Effector memory CD8-positive, alpha-beta T cell (primary cell): Measurements from ENCODE around the gene LRRK1.
A peak's percentile ranks its signal among the peaks of the same experiment; 100 is the strongest.
"Not testable (repeated sequence)": the region's sequence is repeated elsewhere in the genome, so short reads cannot be mapped to it uniquely, and the experiment has no call there.

Experiments used
- ATAC-seq: fragments of 150-1000 bp; cut with Tn5 transposase; replicated peaks from 2 replicates; pipeline ENCODE4 v1.10.0; 2021; ENCODE audit warnings: mild to moderate bottlenecking, moderate library complexity
- DNase-seq, 3 experiments: peaks; one replicate each; pipeline ENCODE4 v3.0.0; 2021
- H3K27ac Mint-ChIP-seq, 2 donors: one replicate each; pipeline ENCODE4 v1.8.0; 2022; ENCODE audit warnings: mild to moderate bottlenecking in 2 of 2, mixed read lengths in 2 of 2, moderate library complexity in 2 of 2
- H3K27me3 Mint-ChIP-seq, 2 donors: one replicate each; pipeline ENCODE4 v1.8.0; 2022; ENCODE audit warnings: mixed read lengths in 2 of 2
- H3K36me3 Mint-ChIP-seq: one replicate; pipeline ENCODE4 v1.8.0; 2022; ENCODE audit warnings: mild to moderate bottlenecking, moderate library complexity, mixed read lengths; ENCODE audit not compliant: insufficient read depth
- H3K4me1 Mint-ChIP-seq, 2 donors: one replicate each; pipeline ENCODE4 v1.8.0; 2022; ENCODE audit warnings: low read depth in 2 of 2, mixed read lengths in 2 of 2
- H3K4me3 Mint-ChIP-seq, 2 donors: one replicate each; pipeline ENCODE4 v1.8.0; 2022; ENCODE audit warnings: mild to moderate bottlenecking in 2 of 2, mixed read lengths in 2 of 2, moderate library complexity in 2 of 2
- H3K9me3 Mint-ChIP-seq, 2 donors: one replicate each; pipeline ENCODE4 v1.8.0; 2022; ENCODE audit warnings: mixed read lengths in 2 of 2

LRRK1 gene

DNA sequence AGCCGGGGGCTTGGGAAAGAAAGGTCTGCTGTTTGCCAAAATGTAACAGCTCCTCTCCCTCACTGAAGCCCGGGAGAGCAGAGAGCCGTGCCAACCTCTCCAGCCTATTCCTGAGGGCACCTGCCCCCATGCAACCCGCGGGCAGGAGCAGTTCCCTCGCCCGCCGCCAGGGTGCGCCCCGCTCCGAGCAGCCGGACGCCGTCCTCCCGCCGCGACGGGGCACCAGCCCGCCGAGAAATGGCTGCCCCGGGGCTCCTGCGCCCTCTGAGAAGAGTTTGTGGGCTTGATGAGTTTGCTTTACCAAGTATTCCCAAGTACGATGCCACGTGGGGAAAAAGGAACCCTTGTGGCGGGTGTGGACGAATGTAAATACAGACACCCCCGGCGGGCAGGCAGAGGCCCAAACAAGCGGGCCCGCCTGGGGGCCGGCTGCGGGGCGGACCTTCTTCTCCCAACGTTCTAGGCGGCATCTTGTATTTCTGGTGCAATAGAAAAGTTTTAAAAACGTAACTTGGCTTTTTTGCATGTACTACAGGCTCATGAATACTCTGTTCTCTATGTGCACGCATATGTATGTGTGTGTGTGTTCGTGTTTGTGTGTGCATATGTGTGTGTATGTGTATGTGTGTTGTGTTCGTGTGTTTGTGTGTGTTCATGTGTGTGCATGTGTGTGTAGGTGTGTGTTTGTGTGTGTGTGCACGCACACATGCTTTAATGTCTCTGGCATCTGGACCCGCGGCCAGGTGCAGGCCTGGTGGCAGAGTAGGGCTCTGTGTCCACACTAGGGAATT is 169.8 kb downstream of the LRRK1 start:
- Mint-ChIP-seq H3K4me3 (no peak overlapping the region), H3K27me3 (peaks cover 0 to 36% of the 10 kb centered on the region in 2 donors), H3K9me3 (no peaks in the 10 kb centered on the region), H3K4me1 (no peaks in the 10 kb centered on the region), H3K36me3 (no peaks in the 10 kb centered on the region), H3K27ac (no peak overlapping the region)
- DNase-seq (peak; percentile 77 to 84 (median 84)), ATAC-seq (peak; percentile 95)

DNA sequence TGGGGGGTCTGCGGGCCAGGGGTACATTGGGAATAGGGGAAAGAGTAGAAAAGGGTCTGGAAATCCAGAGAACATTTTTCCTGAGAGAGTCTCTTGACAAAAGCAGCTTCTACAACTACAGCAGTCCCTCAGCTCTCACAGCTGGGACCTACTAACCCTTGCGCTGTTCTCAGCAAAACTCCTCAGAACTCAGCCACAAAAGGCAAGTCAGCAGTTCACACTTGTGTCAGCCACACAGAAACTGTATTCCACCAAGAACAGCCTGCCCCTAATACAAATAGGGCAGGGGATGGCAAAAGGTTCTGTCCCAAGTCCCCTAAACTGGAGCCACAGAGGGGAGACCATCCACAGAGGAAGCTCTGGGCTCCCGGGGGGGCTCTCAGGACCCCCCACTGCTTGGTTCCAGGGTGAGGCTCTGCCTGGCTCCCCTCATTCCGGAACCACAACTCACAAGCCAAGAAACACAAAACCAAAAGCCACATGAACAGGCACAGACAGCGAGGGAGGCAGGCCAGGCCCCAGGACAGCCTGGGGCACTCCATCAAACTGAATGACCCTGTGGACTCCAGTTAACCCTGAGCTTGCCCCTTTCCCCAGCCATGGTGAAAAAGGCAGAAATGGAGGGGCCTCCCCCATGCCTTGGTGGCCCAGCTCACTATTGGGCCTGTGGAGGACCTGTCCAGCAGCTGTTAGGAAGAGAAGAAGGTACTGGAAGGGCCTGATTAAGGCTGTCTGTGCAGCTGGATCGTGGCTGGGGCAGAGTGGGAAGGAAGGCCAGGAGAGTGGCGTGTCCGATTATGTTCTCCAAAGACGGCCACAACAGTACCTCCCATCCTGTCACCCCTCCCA is 170.6 kb downstream of the LRRK1 start:
- no peaks in the 10 kb centered on the region for H3K9me3 Mint-ChIP-seq
- H3K4me1 Mint-ChIP-seq: no peaks in the 10 kb centered on the region
- ATAC-seq (no peak), DNase-seq (no peak)
- H3K27me3 Mint-ChIP-seq: peaks cover 0 to 44% of the 10 kb centered on the region in 2 donors
- no peaks in the 10 kb centered on the region for H3K36me3 Mint-ChIP-seq
- no peak overlapping the region for H3K27ac Mint-ChIP-seq
- H3K4me3 Mint-ChIP-seq: no peak overlapping the region

DNA sequence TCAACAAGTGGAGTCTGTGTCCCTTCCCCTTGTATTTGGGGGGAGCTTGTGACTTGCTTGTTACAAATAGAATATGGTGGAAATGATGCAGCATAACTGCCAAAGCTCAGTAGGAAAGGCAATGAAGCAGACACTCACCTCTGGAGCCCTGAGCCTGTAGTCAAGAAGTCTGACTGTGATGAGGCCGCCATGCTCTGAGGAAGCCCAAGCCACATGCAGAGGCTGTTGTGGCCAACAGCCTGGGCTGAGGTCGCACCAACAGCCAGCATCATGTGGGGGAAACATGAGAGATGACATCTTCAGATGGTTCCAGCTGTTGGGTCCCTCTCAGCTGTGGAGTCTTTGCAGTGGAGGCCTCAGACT is 171.3 kb downstream of the LRRK1 start:
- no peak for DNase-seq
- H3K9me3 Mint-ChIP-seq: no peaks in the 10 kb centered on the region
- H3K27me3 Mint-ChIP-seq: peaks cover 0 to 40% of the 10 kb centered on the region in 2 donors
- H3K4me3 Mint-ChIP-seq: no peak overlapping the region
- no peaks in the 10 kb centered on the region for H3K4me1 Mint-ChIP-seq
- no peaks in the 10 kb centered on the region for H3K36me3 Mint-ChIP-seq
- no peak overlapping the region for H3K27ac Mint-ChIP-seq
- ATAC-seq: no peak

DNA sequence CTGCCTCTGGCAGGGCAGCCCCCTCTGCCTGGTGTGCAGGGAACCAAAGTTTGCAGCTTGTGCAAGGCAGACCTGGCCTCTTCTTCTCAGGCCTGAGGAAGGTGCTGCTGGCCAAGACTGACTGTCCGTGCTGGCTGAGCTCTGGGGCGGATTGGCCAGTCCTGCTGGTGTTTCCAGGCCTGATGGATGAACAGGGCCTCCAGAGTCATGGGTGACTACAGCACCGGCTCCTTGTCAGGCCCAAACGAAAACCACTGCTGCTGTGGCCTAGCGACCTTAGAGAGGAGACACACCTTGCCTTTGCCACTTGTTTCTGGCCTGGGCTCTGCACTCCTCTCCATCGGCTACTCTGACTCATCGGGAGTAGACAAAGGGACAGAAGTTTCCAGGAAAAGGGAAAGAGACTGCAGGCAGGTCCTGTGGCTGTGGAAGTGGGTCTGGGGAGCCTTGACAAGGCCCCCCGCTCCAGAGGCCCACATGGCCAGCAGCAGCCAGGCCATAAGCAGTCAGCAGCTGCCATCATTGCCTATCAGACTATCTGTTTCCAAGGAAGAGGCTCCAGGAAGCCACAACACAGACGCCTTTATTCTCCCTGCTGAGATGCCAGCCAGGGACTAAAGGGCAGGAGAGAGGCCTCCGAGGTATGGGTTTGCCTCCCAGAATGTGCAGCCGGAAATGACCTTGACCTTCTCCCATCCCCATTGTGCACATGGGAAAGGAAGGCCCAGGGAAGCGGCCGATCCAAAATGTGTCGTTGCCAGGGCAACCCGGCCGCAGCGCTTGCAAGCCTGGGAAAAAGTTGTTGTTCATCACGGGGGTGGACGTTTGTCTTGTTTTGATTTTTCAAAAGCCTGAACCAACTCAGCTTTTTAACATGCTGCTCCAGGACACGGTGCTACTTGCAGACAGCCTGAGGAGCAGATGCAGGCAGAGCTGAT is 172.2 kb downstream of the LRRK1 start:
- Mint-ChIP-seq H3K27me3 (peaks cover 0 to 47% of the 10 kb centered on the region in 2 donors), H3K27ac (no peak overlapping the region), H3K4me3 (no peak overlapping the region), H3K9me3 (no peaks in the 10 kb centered on the region), H3K36me3 (no peaks in the 10 kb centered on the region), H3K4me1 (no peaks in the 10 kb centered on the region)
- DNase-seq: no peak
- no peak for ATAC-seq

DNA sequence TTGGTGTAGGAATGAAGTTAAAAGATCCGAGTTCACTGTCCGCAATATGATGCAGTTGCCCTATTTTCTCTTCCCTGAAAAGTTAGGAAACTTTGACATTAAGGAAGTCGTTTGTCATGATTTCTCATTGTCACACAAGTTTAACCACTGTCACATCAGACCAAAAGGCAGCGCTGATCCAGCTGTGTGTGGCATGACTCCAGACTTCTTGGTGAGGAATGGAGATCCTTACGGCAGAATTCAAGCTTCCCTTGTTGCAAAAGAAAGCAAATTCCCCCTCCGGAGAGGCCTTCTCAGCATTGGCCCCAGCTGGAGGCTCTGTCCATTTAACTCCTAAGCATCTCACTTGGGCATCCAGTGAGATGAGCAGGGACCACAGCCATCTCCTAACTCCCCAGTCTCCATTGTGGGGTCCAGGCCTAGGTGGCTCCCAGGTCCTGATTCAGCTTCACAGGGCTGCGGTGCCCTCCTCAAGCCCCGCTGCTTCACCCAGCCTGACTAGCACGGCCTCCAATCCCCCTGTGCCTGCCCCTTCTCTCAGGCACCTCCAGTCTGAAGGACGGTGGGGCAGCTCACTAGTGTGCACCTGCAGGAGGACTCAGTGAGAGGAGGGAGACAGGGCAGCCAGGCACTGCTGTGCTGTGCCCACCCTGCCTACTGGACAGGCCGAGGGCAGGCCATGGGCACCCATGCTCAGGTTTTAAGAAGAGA is 173.2 kb downstream of the LRRK1 start:
- Mint-ChIP-seq H3K27me3 (peaks cover 0 to 46% of the 10 kb centered on the region in 2 donors), H3K36me3 (no peaks in the 10 kb centered on the region), H3K4me1 (no peaks in the 10 kb centered on the region), H3K9me3 (no peaks in the 10 kb centered on the region), H3K27ac (no peak overlapping the region), H3K4me3 (no peak overlapping the region)
- DNase-seq (no peak), ATAC-seq (no peak)

DNA sequence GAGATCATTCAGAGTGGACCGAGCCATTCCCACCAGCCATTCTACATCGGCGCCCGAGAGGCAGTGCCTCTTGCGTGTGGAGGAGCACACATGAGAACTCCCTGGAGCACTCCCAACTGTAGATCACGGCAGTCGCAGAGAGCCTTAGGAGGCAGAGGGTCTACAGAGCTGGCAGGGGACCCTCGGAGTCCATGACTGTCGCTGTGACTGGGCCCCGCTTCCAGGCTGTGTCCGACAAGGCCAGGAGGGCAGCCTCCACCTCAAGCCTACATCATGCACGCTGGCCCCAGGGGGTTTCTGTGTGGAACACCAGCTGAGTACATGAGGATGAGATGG is 173.7 kb downstream of the LRRK1 start:
- H3K9me3 Mint-ChIP-seq: no peaks in the 10 kb centered on the region
- ATAC-seq (no peak), DNase-seq (no peak)
- H3K36me3 Mint-ChIP-seq: no peaks in the 10 kb centered on the region
- H3K27me3 Mint-ChIP-seq: peaks cover 0 to 46% of the 10 kb centered on the region in 2 donors
- no peak overlapping the region for H3K4me3 Mint-ChIP-seq
- H3K27ac Mint-ChIP-seq: no peak overlapping the region
- no peaks in the 10 kb centered on the region for H3K4me1 Mint-ChIP-seq

DNA sequence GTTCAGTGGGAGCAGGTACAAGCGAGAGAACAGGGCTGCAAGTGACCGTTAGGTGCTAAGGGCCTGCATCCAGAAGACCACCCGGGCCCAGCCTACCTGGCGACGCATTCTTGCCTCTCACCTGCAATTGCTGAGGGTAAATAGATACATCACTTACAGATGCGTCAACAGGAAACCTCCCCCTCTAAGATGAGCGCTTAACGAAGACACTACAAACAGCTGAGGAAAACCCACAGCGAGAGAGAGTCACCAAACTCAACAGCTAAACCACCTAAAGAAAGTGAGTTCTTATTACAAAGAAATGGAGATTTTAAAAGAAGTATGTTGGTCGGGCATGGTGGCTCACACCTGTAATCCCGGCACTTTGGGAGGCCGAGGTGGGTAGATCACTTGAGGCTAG is 174.8 kb downstream of the LRRK1 start:
- H3K4me1 Mint-ChIP-seq: no peaks in the 10 kb centered on the region
- H3K27me3 Mint-ChIP-seq: peaks cover 0 to 46% of the 10 kb centered on the region in 2 donors
- H3K9me3 Mint-ChIP-seq: no peaks in the 10 kb centered on the region
- H3K36me3 Mint-ChIP-seq: no peaks in the 10 kb centered on the region
- no peak overlapping the region for H3K27ac Mint-ChIP-seq
- DNase-seq: no peak
- no peak for ATAC-seq
- no peak overlapping the region for H3K4me3 Mint-ChIP-seq

DNA sequence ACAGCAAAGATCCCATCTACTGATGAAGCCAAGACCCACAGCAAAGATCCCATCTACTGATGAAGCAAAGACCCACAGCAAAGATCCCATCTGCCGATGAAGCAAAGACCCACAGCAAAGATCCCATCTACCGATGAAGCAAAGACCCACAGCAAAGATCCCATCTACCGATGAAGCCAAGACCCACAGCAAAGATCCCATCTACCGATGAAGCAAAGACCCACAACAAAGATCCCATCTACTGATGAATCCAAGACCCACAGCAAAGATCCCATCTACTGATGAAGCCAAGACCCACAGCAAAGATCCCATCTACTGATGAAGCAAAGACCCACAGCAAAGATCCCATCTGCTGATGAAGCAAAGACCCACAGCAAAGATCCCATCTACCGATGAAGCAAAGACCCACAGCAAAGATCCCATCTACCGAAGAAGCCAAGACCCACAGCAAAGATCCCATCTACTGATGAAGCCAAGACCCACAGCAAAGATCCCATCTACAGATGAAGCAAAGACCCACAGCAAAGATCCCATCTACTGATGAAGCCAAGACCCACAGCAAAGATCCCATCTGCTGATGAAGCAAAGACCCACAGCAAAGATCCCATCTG is 176.7 kb downstream of the LRRK1 start:
- DNase-seq, H3K9me3 Mint-ChIP-seq, H3K4me1 Mint-ChIP-seq, H3K27ac Mint-ChIP-seq, H3K36me3 Mint-ChIP-seq, H3K4me3 Mint-ChIP-seq, ATAC-seq: not testable (repeated sequence)
- H3K27me3 Mint-ChIP-seq: peaks cover 0 to 46% of the 10 kb centered on the region in 2 donors

DNA sequence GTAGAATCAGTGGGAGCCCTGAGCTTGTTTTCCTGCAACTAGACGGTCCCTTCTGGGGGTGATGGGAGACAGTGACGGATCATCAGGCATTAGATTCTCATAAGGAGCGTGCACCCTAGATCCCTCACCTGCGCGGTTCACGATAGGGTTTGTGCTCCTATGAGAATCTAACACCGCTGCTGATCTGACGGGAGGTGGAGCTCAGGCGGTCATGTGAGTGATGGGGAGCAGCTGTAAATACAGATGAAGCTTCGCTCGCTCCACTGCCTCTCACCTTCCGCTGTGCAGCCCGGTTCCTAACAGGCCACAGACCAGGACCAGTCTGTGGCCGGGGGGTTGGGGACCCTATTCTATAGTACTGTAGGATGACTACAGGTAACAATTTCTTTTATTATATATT is 178.0 kb downstream of the LRRK1 start:
- Mint-ChIP-seq H3K27me3 (peaks cover 0 to 46% of the 10 kb centered on the region in 2 donors), H3K4me3 (no peak overlapping the region), H3K27ac (no peak overlapping the region), H3K36me3 (no peaks in the 10 kb centered on the region), H3K9me3 (peaks cover 0 to 2% of the 10 kb centered on the region in 2 donors), H3K4me1 (peaks cover 0 to 2% of the 10 kb centered on the region in 2 donors)
- ATAC-seq (no peak), DNase-seq (no peak)

DNA sequence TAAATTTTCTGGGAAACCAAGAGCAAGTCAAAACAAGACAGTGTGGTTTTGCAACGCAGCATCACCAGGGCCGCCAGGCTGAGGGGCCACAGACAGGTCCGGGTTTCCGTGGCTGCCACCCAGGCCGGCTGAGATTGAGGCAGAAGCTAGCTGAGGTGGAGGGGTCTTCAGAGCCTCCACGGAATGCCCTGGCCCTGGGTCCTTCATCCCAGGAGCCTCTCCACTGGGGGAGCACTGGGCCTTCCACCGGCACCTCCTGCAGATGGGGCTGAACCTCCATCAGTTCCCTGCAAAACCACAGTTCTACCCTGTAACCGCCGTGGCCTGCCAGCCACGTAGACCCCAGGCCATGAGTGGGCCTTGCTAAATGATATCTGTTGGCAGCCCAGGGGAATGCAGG is 180.0 kb downstream of the LRRK1 start:
- Mint-ChIP-seq H3K4me1 (peaks cover 0 to 2% of the 10 kb centered on the region in 2 donors), H3K27me3 (peaks cover 0 to 26% of the 10 kb centered on the region in 2 donors), H3K36me3 (no peaks in the 10 kb centered on the region), H3K9me3 (peaks cover 0 to 2% of the 10 kb centered on the region in 2 donors), H3K27ac (peak overlapping the region in 1 of 2 donors; percentile 46), H3K4me3 (no peak overlapping the region)
- ATAC-seq (peak; percentile 26), DNase-seq (no peak)

DNA sequence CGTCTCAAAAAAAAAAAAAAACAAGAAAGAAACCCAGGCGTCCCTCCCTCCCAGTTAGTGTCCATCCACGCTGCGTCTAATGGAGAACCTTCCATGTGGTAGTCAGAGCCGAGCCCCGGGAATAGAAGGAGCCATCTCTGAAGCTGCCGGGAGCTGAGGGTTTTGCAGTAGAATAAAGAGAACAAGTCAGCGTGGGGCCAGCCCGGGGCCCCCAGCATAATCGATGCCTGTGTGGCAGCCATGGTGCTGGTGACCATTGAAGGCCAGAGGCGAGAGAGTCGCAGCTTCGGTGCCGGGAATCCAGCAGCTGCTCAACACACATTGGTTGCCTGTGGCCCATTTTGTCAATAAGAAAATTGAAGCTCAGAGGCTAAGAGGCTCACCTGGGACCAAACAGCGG is 181.0 kb downstream of the LRRK1 start:
- no peak overlapping the region for H3K27ac Mint-ChIP-seq
- no peak for ATAC-seq
- peaks cover 0 to 2% of the 10 kb centered on the region in 2 donors for H3K4me1 Mint-ChIP-seq
- H3K36me3 Mint-ChIP-seq: no peaks in the 10 kb centered on the region
- no peak for DNase-seq
- H3K4me3 Mint-ChIP-seq: no peak overlapping the region
- H3K27me3 Mint-ChIP-seq: peaks cover 0 to 19% of the 10 kb centered on the region in 2 donors
- peaks cover 0 to 2% of the 10 kb centered on the region in 2 donors for H3K9me3 Mint-ChIP-seq

DNA sequence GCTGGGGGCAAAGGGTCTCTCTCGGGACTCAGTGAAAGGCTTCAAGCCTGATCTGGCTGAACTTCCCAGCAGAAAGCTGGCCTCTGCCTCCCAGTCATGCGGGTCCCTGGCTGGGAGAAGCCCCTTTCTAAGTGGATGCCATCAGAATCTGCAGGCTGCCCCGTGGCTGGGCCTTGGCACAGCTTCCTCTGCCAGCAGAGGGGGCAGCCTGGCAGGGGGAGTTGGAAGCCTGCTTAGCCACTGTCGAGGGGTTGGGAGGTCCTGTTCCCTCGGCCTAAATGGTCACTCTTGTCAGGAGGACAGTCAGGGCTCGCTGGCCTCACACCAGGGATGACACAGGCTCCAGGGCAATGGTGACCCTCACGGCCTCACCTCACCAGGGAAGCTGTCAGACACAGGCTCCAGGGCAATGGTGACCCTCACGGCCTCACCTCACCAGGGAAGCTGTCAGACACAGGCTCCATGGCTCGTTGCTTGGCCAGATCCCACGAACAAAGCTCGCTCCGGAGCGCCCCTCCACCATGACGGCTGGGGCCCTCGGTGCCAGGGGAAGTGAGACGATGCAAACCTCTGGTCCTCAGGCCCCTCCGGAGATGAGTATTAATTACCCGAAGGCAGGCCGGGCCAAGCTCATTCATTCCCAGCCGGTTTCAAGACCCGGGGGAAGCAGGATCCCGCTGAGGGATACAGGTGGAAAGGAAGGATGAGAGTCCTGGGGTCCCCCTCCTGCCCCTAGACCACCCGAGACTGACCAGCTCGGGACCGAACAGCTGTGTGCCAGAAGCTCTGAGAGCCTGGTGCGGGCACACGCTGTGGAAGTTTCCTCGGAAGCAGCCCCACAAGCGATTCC is 181.7 kb downstream of the LRRK1 start:
- no peak for ATAC-seq
- no peak overlapping the region for H3K4me3 Mint-ChIP-seq
- H3K9me3 Mint-ChIP-seq: peaks cover 0 to 2% of the 10 kb centered on the region in 2 donors
- no peak for DNase-seq
- no peak overlapping the region for H3K27ac Mint-ChIP-seq
- peaks cover 0 to 2% of the 10 kb centered on the region in 2 donors for H3K4me1 Mint-ChIP-seq
- no peaks in the 10 kb centered on the region for H3K36me3 Mint-ChIP-seq
- H3K27me3 Mint-ChIP-seq: peaks cover 0 to 13% of the 10 kb centered on the region in 2 donors
